Right lobe of liver (tissue), 4 donors: ENCODE data around the gene DSCAML1.

Experiments used
- CTCF ChIP-seq, 4 donors: fragments of 200-600 bp in 3 of 4; fragments of 450-650 bp in 1 of 4; IDR thresholded peaks; one replicate each; pipeline versions ENCODE4 v1.5.1 to v1.8.0; 2016 to 2022; ENCODE audit warnings: antibody characterized with exemption in 4 of 4, mild to moderate bottlenecking in 2 of 4
- POLR2A ChIP-seq: fragments of 450-650 bp; IDR thresholded peaks from one replicate; pipeline ENCODE4 v1.6.1; 2017; ENCODE audit warnings: antibody characterized with exemption, mild to moderate bottlenecking
- donor health status: DM: no; HTN: no; CAD: no.
- donor health status: DM: no; HTN: no; CAD: no.
- donor health status: DM: no; HTN: yes; CAD: no.

- TF ChIP-seq CTCF (IDR thresholded peaks at IDR 0.05) (no peak), POLR2A (no peak)
These were observed 261.7 kb downstream of the DSCAML1 start for GRCh38 chr11:117535201-117535849.
